Ascending aorta (tissue), 2 donors: ENCODE measurements around the gene FASLG. TPM values are rescaled to one million over a fixed set of nuclear protein-coding genes. Genes with fewer than 3 reads are reported as not detected.

Experiments
- DNase-seq, 2 donors: peaks; one replicate each; pipeline ENCODE4 v3.0.0-alpha.2; 2019; ENCODE audit warnings: low spot score in 2 of 2
- H3K27ac ChIP-seq, 2 donors: fragments of 200-600 bp; sonication (generic); one replicate each; pipeline ENCODE4 v1.5.1; 2016 to 2017; ENCODE audit warnings: mild to moderate bottlenecking in 1 of 2
- H3K27me3 ChIP-seq: fragments of 200-600 bp; sonication (generic); one replicate; pipeline ENCODE4 v1.5.1; 2017
- H3K36me3 ChIP-seq, 2 donors: fragments of 200-600 bp; sonication (generic); one replicate each; pipeline ENCODE4 v1.5.1; 2016
- H3K4me1 ChIP-seq, 2 donors: fragments of 200-600 bp; sonication (generic); one replicate each; pipeline ENCODE4 v1.5.1; 2016 to 2017; ENCODE audit warnings: mild to moderate bottlenecking in 1 of 2
- H3K4me3 ChIP-seq, 2 donors: fragments of 200-600 bp; sonication (generic); one replicate each; pipeline ENCODE4 v1.5.1; 2016 to 2017; ENCODE audit warnings: mild to moderate bottlenecking in 1 of 2
- H3K9me3 ChIP-seq, 2 donors: fragments of 200-600 bp; sonication (generic); one replicate each; pipeline ENCODE4 v1.5.1; 2016
- CTCF ChIP-seq, 3 experiments: fragments of 200-600 bp in 2 of 3; fragments of 450-650 bp in 1 of 3; sonication (generic) in 2 of 3; IDR thresholded peaks; one replicate each; pipeline ENCODE4 v1.5.1; 2016 to 2019; ENCODE audit warnings: antibody characterized with exemption in 3 of 3, mild to moderate bottlenecking in 1 of 3, moderate library complexity in 1 of 3
- intact Hi-C: fragments of 100-400 bp; cut with DNase I; formaldehyde crosslinking; loops from one replicate; pipeline ENCODE4 v1.15.1; 2023
- total RNA-seq: library from RNA; depleted of rRNA; stranded (reverse); fragments of >200 nt; gene quantifications from one replicate; pipeline ENCODE4 v1.1.0, GENCODE V29; 2016

FASLG gene
- total RNA-seq, 1 donor from 2014 or later, result not detected

- DNase-seq, result no peak
- intact Hi-C loops, result no loop called here
- Histone ChIP-seq H3K27ac (no peak overlapping the region), H3K9me3 (no peaks in the 10 kb centered on the region), H3K36me3 (no peaks in the 10 kb centered on the region), H3K27me3 (no peaks in the 10 kb centered on the region), H3K4me3 (no peak overlapping the region), H3K4me1 (no peaks in the 10 kb centered on the region)
- TF ChIP-seq CTCF (IDR thresholded peaks at IDR 0.05), result no peak
These were observed 40.9 kb downstream of the FASLG start for GRCh38 chr1:172699695-172700227.

- H3K4me3 ChIP-seq, result no peak overlapping the region
- no peaks in the 10 kb centered on the region for H3K27me3 ChIP-seq
- DNase-seq, result no peak
- H3K36me3 ChIP-seq, result no peaks in the 10 kb centered on the region
- no peak for TF ChIP-seq CTCF (IDR thresholded peaks at IDR 0.05)
- H3K27ac ChIP-seq, result no peak overlapping the region
- intact Hi-C loops, result no loop called here
- H3K4me1 ChIP-seq, result no peaks in the 10 kb centered on the region
- H3K9me3 ChIP-seq, result no peaks in the 10 kb centered on the region
These were observed 41.7 kb downstream of the FASLG start for GRCh38 chr1:172700556-172700955.

- no peaks in the 10 kb centered on the region for H3K27me3 ChIP-seq
- DNase-seq, result no peak
- H3K27ac ChIP-seq, result no peak overlapping the region
- H3K9me3 ChIP-seq, result no peaks in the 10 kb centered on the region
- H3K4me1 ChIP-seq, result no peaks in the 10 kb centered on the region
- TF ChIP-seq CTCF (IDR thresholded peaks at IDR 0.05), result no peak
- H3K4me3 ChIP-seq, result no peak overlapping the region
- intact Hi-C loops, result no loop called here
- H3K36me3 ChIP-seq, result no peaks in the 10 kb centered on the region
These were observed 45.1 kb downstream of the FASLG start for GRCh38 chr1:172704001-172704400.

DNA sequence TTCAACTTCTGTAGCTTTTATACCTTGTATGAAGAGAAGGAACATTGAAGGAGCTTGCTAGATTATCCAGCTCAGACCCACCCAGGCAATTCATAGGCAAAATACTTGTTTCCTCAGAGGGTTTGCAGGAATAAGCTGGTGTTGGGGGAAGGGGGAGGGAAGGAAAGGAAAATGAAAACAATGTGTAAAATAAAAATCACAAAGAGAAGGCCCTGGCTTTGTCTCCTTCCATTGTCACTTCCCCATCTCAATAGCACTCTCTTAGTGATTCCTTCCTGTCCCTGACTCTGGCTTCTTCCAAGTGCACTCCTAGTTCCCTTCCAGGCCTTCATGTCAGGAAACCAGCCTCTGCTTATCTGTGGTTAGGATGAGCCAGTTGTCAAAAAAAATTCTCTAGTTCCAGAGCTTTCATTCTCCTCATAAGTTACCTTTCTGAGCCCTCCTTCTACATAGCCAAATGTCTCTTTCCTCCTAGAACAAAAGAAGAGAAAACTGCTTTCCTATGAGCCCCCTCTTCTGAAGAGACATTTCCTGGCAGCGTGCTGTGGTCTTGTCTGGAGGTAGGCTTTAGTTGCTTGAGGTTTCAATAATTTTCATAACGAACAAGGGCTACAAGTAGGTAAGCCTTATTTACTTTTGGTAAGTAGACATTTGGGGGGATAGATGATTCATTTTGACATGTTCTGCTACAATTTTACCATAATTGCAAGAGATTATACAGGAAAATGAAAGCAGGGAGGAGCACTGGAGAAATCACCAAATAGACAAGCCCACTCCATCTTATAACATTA, 45.7 kb downstream of the FASLG start:
- no peak overlapping the region for H3K4me3 ChIP-seq
- H3K27ac ChIP-seq, result no peak overlapping the region
- TF ChIP-seq CTCF (IDR thresholded peaks at IDR 0.05), result no peak
- H3K4me1 ChIP-seq, result no peaks in the 10 kb centered on the region
- intact Hi-C loops, result no loop called here
- H3K9me3 ChIP-seq, result no peaks in the 10 kb centered on the region
- no peaks in the 10 kb centered on the region for H3K27me3 ChIP-seq
- DNase-seq, result no peak
- no peaks in the 10 kb centered on the region for H3K36me3 ChIP-seq

GRCh38 chr1:172708452-172708851, 49.5 kb downstream of the FASLG start:
- no peak overlapping the region for H3K4me3 ChIP-seq
- TF ChIP-seq CTCF (IDR thresholded peaks at IDR 0.05), result no peak
- H3K4me1 ChIP-seq, result no peaks in the 10 kb centered on the region
- DNase-seq, result no peak
- H3K36me3 ChIP-seq, result no peaks in the 10 kb centered on the region
- H3K27me3 ChIP-seq, result no peaks in the 10 kb centered on the region
- no peaks in the 10 kb centered on the region for H3K9me3 ChIP-seq
- intact Hi-C loops, result no loop called here
- no peak overlapping the region for H3K27ac ChIP-seq
